Hepatocyte (in vitro differentiated cells): ENCODE results near the gene PPP2R2B. TPM values are rescaled to one million over a fixed set of nuclear protein-coding genes. Genes with fewer than 3 reads are reported as not detected.

Experiments used
- DNase-seq: peaks from one replicate; pipeline ENCODE4 v3.0.0-alpha.2; 2016; ENCODE audit warnings: low spot score
- H2AFZ ChIP-seq: fragments of 200-600 bp; sonication (generic); 2 replicates; pipeline ENCODE4 v1.6.0; 2016; ENCODE audit warnings: antibody characterized with exemption, mild to moderate bottlenecking
- H3K27ac ChIP-seq: fragments of 200-600 bp; sonication (generic); 2 replicates; pipeline ENCODE4 v1.5.1; 2016; ENCODE audit warnings: mild to moderate bottlenecking
- H3K27me3 ChIP-seq: fragments of 200-600 bp; sonication (generic); 2 replicates; pipeline ENCODE4 v1.6.1; 2016
- H3K36me3 ChIP-seq: fragments of 200-600 bp; sonication (generic); replicated peaks from 2 replicates; pipeline ENCODE4 v1.5.1; 2016; ENCODE audit warnings: low read depth; ENCODE audit not compliant: insufficient read depth
- H3K4me1 ChIP-seq: fragments of 200-600 bp; sonication (generic); 2 replicates; pipeline ENCODE4 v1.5.1; 2016; ENCODE audit warnings: mild to moderate bottlenecking, moderate library complexity; ENCODE audit not compliant: insufficient read depth
- H3K4me2 ChIP-seq: fragments of 200-600 bp; sonication (generic); 2 replicates; pipeline ENCODE4 v1.6.0; 2016
- H3K4me3 ChIP-seq: fragments of 200-600 bp; sonication (generic); 2 replicates; pipeline ENCODE4 v1.5.1; 2016; ENCODE audit warnings: mild to moderate bottlenecking
- H3K79me2 ChIP-seq: fragments of 200-600 bp; sonication (generic); 2 replicates; pipeline ENCODE4 v1.6.0; 2017; ENCODE audit warnings: mild to moderate bottlenecking
- H3K9me2 ChIP-seq: fragments of 200-600 bp; sonication (generic); replicated peaks from 2 replicates; pipeline ENCODE4 v1.6.0; 2017; ENCODE audit warnings: mild to moderate bottlenecking; ENCODE audit not compliant: insufficient read depth
- H3K9me3 ChIP-seq: fragments of 200-600 bp; sonication (generic); 2 replicates; pipeline ENCODE4 v1.5.1; 2016; ENCODE audit warnings: low read depth, mild to moderate bottlenecking
- H4K20me1 ChIP-seq: fragments of 200-600 bp; sonication (generic); 2 replicates; pipeline ENCODE4 v1.6.0; 2016; ENCODE audit warnings: mild to moderate bottlenecking; ENCODE audit not compliant: insufficient read depth, poor library complexity, severe bottlenecking
- CTCF ChIP-seq: fragments of 200-600 bp; sonication (generic); IDR thresholded peaks from 2 replicates; pipeline ENCODE4 v1.5.1; 2016; ENCODE audit warnings: antibody characterized with exemption, mild to moderate bottlenecking; ENCODE audit not compliant: poor library complexity
- EZH2 ChIP-seq: fragments of 200-600 bp; sonication (generic); IDR thresholded peaks from 2 replicates; pipeline ENCODE4 v1.6.1; 2016; ENCODE audit warnings: antibody characterized with exemption, mild to moderate bottlenecking, borderline replicate concordance
- EZH2phosphoT487 ChIP-seq: fragments of 200-600 bp; sonication (generic); IDR thresholded peaks from one replicate; pipeline ENCODE4 v1.6.1; 2018; ENCODE audit warnings: antibody characterized with exemption, mild to moderate bottlenecking, low read depth, moderate library complexity; ENCODE audit not compliant: unreplicated experiment, severe bottlenecking
- WGBS: methylation state at CpG from one replicate; pipeline ENCODE4 v1.1.6; 2016; ENCODE audit warnings: low lambda C conversion rate; ENCODE audit errors: missing lambda C conversion rate; 5-methylcytosine and 5-hydroxymethylcytosine counted together
- polyA plus RNA-seq: library from polyadenylated mRNA; unstranded; fragments of >200 nt; fragmentation: Nextera tagmentation; extraction: Ambion mirVana; gene quantifications from 2 replicates; pipeline ENCODE4 v1.2.1, GENCODE V29; 2016
- total RNA-seq: library from RNA; depleted of rRNA; stranded (reverse); fragments of >200 nt; gene quantifications from 2 replicates; pipeline ENCODE4 v1.2.3, GENCODE V29; 2014

Gene PPP2R2B
- total and polyA plus RNA-seq, 2 experiments from 2014 or later: 2.3 to 3.2 TPM

- no peak for DNase-seq
- no peak overlapping the region for H2AFZ ChIP-seq
- WGBS: 87% methylated on average over 7 of the region's 7 CpGs
- H3K4me3 ChIP-seq: no peak overlapping the region
- H3K36me3 ChIP-seq: no peaks in the 10 kb centered on the region
- H3K9me2 ChIP-seq: no peaks in the 10 kb centered on the region
- H3K4me1 ChIP-seq: peaks cover 21% of the 10 kb centered on the region
- no peaks in the 10 kb centered on the region for H3K9me3 ChIP-seq
- H3K27ac ChIP-seq: no peak overlapping the region
- peaks cover 28% of the 10 kb centered on the region for H3K27me3 ChIP-seq
- no peaks in the 10 kb centered on the region for H4K20me1 ChIP-seq
- no peak overlapping the region for H3K4me2 ChIP-seq
- H3K79me2 ChIP-seq: no peaks in the 10 kb centered on the region
- no peak for TF ChIP-seq EZH2phosphoT487
- no peak for TF ChIP-seq EZH2
- no peak for TF ChIP-seq CTCF
Observed at GRCh38 chr5:146880966-146881365, 2.4 kb upstream of the PPP2R2B start.

- H3K4me2 ChIP-seq: peak overlapping the region; percentile 99
- H3K4me1 ChIP-seq: peaks cover 9% of the 10 kb centered on the region
- H3K27me3 ChIP-seq: peaks cover 47% of the 10 kb centered on the region
- TF ChIP-seq CTCF (no peak), EZH2phosphoT487 (no peak), EZH2 (no peak)
- H3K27ac ChIP-seq: no peak overlapping the region
- H3K9me3 ChIP-seq: no peaks in the 10 kb centered on the region
- WGBS: under 1% methylated on average over 31 of the region's 59 CpGs
- H3K9me2 ChIP-seq: no peaks in the 10 kb centered on the region
- no peaks in the 10 kb centered on the region for H4K20me1 ChIP-seq
- peak; percentile 33 for DNase-seq
- H3K36me3 ChIP-seq: no peaks in the 10 kb centered on the region
- peak overlapping the region; percentile 59 for H2AFZ ChIP-seq
- H3K79me2 ChIP-seq: no peaks in the 10 kb centered on the region
- H3K4me3 ChIP-seq: peak overlapping the region; percentile 67
Observed at GRCh38 chr5:146877783-146878475, 628 bp downstream of the PPP2R2B start.

GRCh38 chr5:146877178-146877681, 1.3 kb downstream of the PPP2R2B start:
- Histone ChIP-seq H4K20me1 (no peaks in the 10 kb centered on the region), H2AFZ (peak overlapping the region; percentile 59), H3K4me3 (peak overlapping the region; percentile 67), H3K9me2 (no peaks in the 10 kb centered on the region), H3K79me2 (no peaks in the 10 kb centered on the region), H3K4me1 (peaks cover 8% of the 10 kb centered on the region), H3K27me3 (peaks cover 47% of the 10 kb centered on the region), H3K27ac (no peak overlapping the region), H3K9me3 (no peaks in the 10 kb centered on the region), H3K4me2 (peak overlapping the region; percentile 99), H3K36me3 (no peaks in the 10 kb centered on the region)
- WGBS: 10% methylated on average over 14 of the region's 14 CpGs
- no peak for DNase-seq
- TF ChIP-seq CTCF: no peak
- no peak for TF ChIP-seq EZH2phosphoT487
- no peak for TF ChIP-seq EZH2
